PC-9 (cell line): ENCODE measurements around the gene CYP27C1. TPM values are rescaled to one million over a fixed set of nuclear protein-coding genes. Genes with fewer than 3 reads are reported as not detected.

Experiments
- BruUV-seq: library from RNA; stranded (reverse); fragments of 400-500 nt; replicated peaks from 2 replicates; lab custom pipeline; 2021; lab: Mats Ljungman, UMichigan
- CTCF ChIA-PET: fragments of 300-600 bp; sonication (Branson Sonifier 250); formaldehyde crosslinking; loops from one replicate; lab custom pipeline; 2022; ENCODE audit warnings: antibody characterized with exemption; lab: Charles Lee
- POLR2A ChIA-PET: fragments of 300-600 bp; sonication (Branson Sonifier 250); formaldehyde crosslinking; loops from one replicate; lab custom pipeline; 2022; ENCODE audit warnings: antibody characterized with exemption; ENCODE audit not compliant: unreplicated experiment; lab: Charles Lee
- DNase-seq, 2 experiments: peaks; one replicate each; pipeline versions ENCODE4 v3.0.0 to v3.0.0-alpha.2; 2015 to 2022; ENCODE audit warnings: mixed read lengths in 1 of 2
- H2AFZ ChIP-seq: fragments of 200-600 bp; sonication (generic); 2 replicates; pipeline ENCODE4 v1.8.1; 2017; ENCODE audit warnings: antibody characterized with exemption
- H3F3A ChIP-seq: fragments of 200-600 bp; sonication (generic); 2 replicates; pipeline ENCODE4 v1.8.1; 2017; ENCODE audit warnings: antibody characterized with exemption, mild to moderate bottlenecking, low read depth; ENCODE audit not compliant: insufficient read depth
- H3K27ac ChIP-seq: fragments of 200-600 bp; sonication (generic); 2 replicates; pipeline ENCODE4 v1.6.1; 2016; ENCODE audit warnings: mixed run types
- H3K27me3 ChIP-seq: fragments of 200-600 bp; sonication (generic); 2 replicates; pipeline ENCODE4 v1.6.1; 2016; ENCODE audit warnings: low read depth, mixed run types; ENCODE audit not compliant: insufficient read depth
- H3K36me3 ChIP-seq: fragments of 200-600 bp; sonication (generic); 2 replicates; pipeline ENCODE4 v1.6.1; 2016; ENCODE audit warnings: low read depth, mixed run types
- H3K4me1 ChIP-seq: fragments of 200-600 bp; sonication (generic); replicated peaks from 2 replicates; pipeline ENCODE4 v1.6.1; 2016; ENCODE audit warnings: mixed run types; ENCODE audit not compliant: insufficient read depth
- H3K4me2 ChIP-seq: fragments of 200-600 bp; sonication (generic); 2 replicates; pipeline ENCODE4 v1.6.1; 2017; ENCODE audit warnings: mixed run types
- H3K4me3 ChIP-seq: fragments of 200-600 bp; sonication (generic); 2 replicates; pipeline ENCODE4 v1.6.1; 2016; ENCODE audit warnings: mixed run types
- H3K79me2 ChIP-seq: fragments of 200-600 bp; sonication (generic); 2 replicates; pipeline ENCODE4 v1.6.1; 2017; ENCODE audit warnings: low read depth, mixed run types
- H3K9me2 ChIP-seq: fragments of 200-600 bp; sonication (generic); 2 replicates; pipeline ENCODE4 v1.8.1; 2017; ENCODE audit warnings: mild to moderate bottlenecking; ENCODE audit not compliant: insufficient read depth
- H3K9me3 ChIP-seq: fragments of 200-600 bp; sonication (generic); 2 replicates; pipeline ENCODE4 v1.8.1; 2016; ENCODE audit warnings: low read depth; ENCODE audit not compliant: insufficient read depth
- H4K20me1 ChIP-seq: fragments of 200-600 bp; sonication (generic); 2 replicates; pipeline ENCODE4 v1.8.1; 2017; ENCODE audit not compliant: insufficient read depth
- EZH2 ChIP-seq: fragments of 200-600 bp; sonication (generic); IDR thresholded peaks from 2 replicates; pipeline ENCODE4 v1.8.0; 2017; ENCODE audit warnings: antibody characterized with exemption, low read depth
- intact Hi-C: fragments of 100-400 bp; cut with micrococcal nuclease; formaldehyde crosslinking; loops from one replicate; pipeline ENCODE4 v1.10.0; 2022; ENCODE audit not compliant: unreplicated experiment
- total RNA-seq: library from RNA; stranded (reverse); gene quantifications from 2 replicates; pipeline ENCODE4 v1.2.3, GENCODE V29; 2021
- TF ChIP-seq, protein P1 (sequence below): fragments of 200-600 bp; sonication (generic); conservative IDR thresholded peaks from 2 replicates; pipeline ENCODE4 v1.6.1; 2017; ENCODE audit warnings: mixed run types, antibody characterized with exemption, mild to moderate bottlenecking, moderate library complexity

Gene CYP27C1
- total RNA-seq, 1 experiment from 2014 or later, result 0.94 TPM

DNA sequence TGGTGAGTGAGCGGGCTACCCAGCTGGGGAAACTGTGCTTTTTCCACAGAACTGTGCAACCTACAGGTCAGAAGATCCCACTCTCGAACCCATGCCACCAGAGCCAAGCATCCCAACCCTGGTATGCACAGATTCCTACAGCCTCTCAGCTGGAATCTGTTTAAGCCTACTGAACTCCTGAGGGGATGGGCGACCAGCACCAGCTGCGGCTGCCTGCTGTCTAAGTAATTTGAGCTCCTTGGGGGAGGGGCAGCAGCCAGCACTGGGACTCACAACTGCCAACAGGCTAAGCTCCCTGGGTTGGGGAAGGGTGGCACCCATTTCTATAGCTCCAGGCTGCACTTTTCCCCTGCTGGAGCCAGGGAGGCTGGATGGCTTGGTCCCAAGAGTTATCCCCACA lies 11.8 kb downstream of the CYP27C1 start:
- H2AFZ ChIP-seq, result no peak overlapping the region
- no peaks in the 10 kb centered on the region for H3K9me2 ChIP-seq
- no peak overlapping the region for H3K4me3 ChIP-seq
- ChIA-PET CTCF (interaction anchor here (0.8 to 1.1 kb wide), 2 partner anchors 10 to 11 kb away, joined by 3 read pairs; no protein-coding TSS in a partner anchor), POLR2A (no interaction called here)
- H3K36me3 ChIP-seq, result no peaks in the 10 kb centered on the region
- H3K4me1 ChIP-seq, result peaks cover 28% of the 10 kb centered on the region
- DNase-seq, result peak; percentile 83 to 89
- no peaks in the 10 kb centered on the region for H3K27me3 ChIP-seq
- peaks cover 2% of the 10 kb centered on the region for H3K9me3 ChIP-seq
- H3K79me2 ChIP-seq, result peaks cover 50% of the 10 kb centered on the region
- no TSS peak for BruUV-seq
- H3F3A ChIP-seq, result peaks cover 15% of the 10 kb centered on the region; the same call in 1 of the 2 replicates
- intact Hi-C loops, result no loop called here
- H3K27ac ChIP-seq, result peak overlapping the region; percentile 35; the same call in 1 of the 2 replicates
- TF ChIP-seq, protein P1, sequence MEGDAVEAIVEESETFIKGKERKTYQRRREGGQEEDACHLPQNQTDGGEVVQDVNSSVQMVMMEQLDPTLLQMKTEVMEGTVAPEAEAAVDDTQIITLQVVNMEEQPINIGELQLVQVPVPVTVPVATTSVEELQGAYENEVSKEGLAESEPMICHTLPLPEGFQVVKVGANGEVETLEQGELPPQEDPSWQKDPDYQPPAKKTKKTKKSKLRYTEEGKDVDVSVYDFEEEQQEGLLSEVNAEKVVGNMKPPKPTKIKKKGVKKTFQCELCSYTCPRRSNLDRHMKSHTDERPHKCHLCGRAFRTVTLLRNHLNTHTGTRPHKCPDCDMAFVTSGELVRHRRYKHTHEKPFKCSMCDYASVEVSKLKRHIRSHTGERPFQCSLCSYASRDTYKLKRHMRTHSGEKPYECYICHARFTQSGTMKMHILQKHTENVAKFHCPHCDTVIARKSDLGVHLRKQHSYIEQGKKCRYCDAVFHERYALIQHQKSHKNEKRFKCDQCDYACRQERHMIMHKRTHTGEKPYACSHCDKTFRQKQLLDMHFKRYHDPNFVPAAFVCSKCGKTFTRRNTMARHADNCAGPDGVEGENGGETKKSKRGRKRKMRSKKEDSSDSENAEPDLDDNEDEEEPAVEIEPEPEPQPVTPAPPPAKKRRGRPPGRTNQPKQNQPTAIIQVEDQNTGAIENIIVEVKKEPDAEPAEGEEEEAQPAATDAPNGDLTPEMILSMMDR, result no peak
- TF ChIP-seq EZH2, result no peak
- H4K20me1 ChIP-seq, result no peaks in the 10 kb centered on the region
- H3K4me2 ChIP-seq, result peak overlapping the region; percentile 43

GRCh38 chr2:127205218-127206125 lies 14.6 kb downstream of the CYP27C1 start:
- DNase-seq, result no peak
- Histone ChIP-seq H3K27me3 (no peaks in the 10 kb centered on the region), H3K9me3 (no peaks in the 10 kb centered on the region), H4K20me1 (no peaks in the 10 kb centered on the region), H3K36me3 (no peaks in the 10 kb centered on the region; the same call in 1 of the 2 replicates), H3F3A (peaks cover 15% of the 10 kb centered on the region; the same call in 1 of the 2 replicates), H3K4me1 (peaks cover 28% of the 10 kb centered on the region), H2AFZ (no peak overlapping the region), H3K4me2 (no peak overlapping the region), H3K79me2 (peaks cover 24% of the 10 kb centered on the region), H3K9me2 (no peaks in the 10 kb centered on the region), H3K4me3 (no peak overlapping the region), H3K27ac (no peak overlapping the region)
- BruUV-seq, result no TSS peak
- CTCF ChIA-PET, result no interaction called here
- TF ChIP-seq, protein P1, result no peak
- TF ChIP-seq EZH2, result no peak
- POLR2A ChIA-PET, result no interaction called here
- intact Hi-C loops, result no loop called here

- Histone ChIP-seq H4K20me1 (no peaks in the 10 kb centered on the region), H3K4me3 (no peak overlapping the region), H3K27me3 (no peaks in the 10 kb centered on the region), H3K27ac (no peak overlapping the region), H3K4me1 (no peaks in the 10 kb centered on the region), H2AFZ (no peak overlapping the region), H3K9me2 (no peaks in the 10 kb centered on the region; the same call in 1 of the 2 replicates), H3K36me3 (no peaks in the 10 kb centered on the region; the same call in 1 of the 2 replicates), H3K4me2 (no peak overlapping the region), H3K9me3 (no peaks in the 10 kb centered on the region), H3K79me2 (no peaks in the 10 kb centered on the region), H3F3A (peaks cover 8% of the 10 kb centered on the region; the same call in 1 of the 2 replicates)
- no peak for DNase-seq
- no peak for TF ChIP-seq EZH2
- TF ChIP-seq, protein P1, result no peak
- CTCF ChIA-PET, result no interaction called here
- no TSS peak for BruUV-seq
- intact Hi-C loops, result no loop called here
- POLR2A ChIA-PET, result no interaction called here
Observed at GRCh38 chr2:127201452-127201851, 18.6 kb downstream of the CYP27C1 start.
